Activated CD8-positive, alpha-beta memory T cell treated with anti-CD3 and anti-CD28 coated beads, Interleukin-2, amount 10 ng/mL, durations not matched to agents 7 days and 5 days (primary cell): ENCODE measurements around the gene CARTPT. TPM values are rescaled to one million over a fixed set of nuclear protein-coding genes. Genes with fewer than 3 reads are reported as not detected.

Experiments
- ATAC-seq: fragments of 150-1000 bp; cut with Tn5 transposase; one replicate; pipeline ENCODE4 v1.10.0; 2021; ENCODE audit warnings: moderate library complexity
- CTCF ChIA-PET: fragments of 350-600 bp; sonication (Branson Sonifier 250); formaldehyde crosslinking; loops from one replicate; lab custom pipeline; 2021; ENCODE audit warnings: antibody characterized with exemption; lab: Charles Lee
- DNase-seq: peaks from one replicate; pipeline ENCODE4 v3.0.0-alpha.2; 2020
- H3K27ac Mint-ChIP-seq: one replicate; pipeline ENCODE4 v1.8.0; 2021; ENCODE audit warnings: mild to moderate bottlenecking, mixed read lengths
- H3K27me3 Mint-ChIP-seq: one replicate; pipeline ENCODE4 v1.8.0; 2021; ENCODE audit warnings: mixed read lengths
- H3K36me3 Mint-ChIP-seq: one replicate; pipeline ENCODE4 v1.8.0; 2021; ENCODE audit warnings: mild to moderate bottlenecking, mixed read lengths
- H3K4me1 Mint-ChIP-seq: one replicate; pipeline ENCODE4 v1.8.0; 2021; ENCODE audit warnings: mixed read lengths
- H3K4me3 Mint-ChIP-seq: one replicate; pipeline ENCODE4 v1.8.0; 2021; ENCODE audit warnings: mild to moderate bottlenecking, moderate library complexity, mixed read lengths
- H3K9me3 Mint-ChIP-seq: one replicate; pipeline ENCODE4 v1.8.0; 2022; ENCODE audit warnings: low read depth, mixed read lengths
- total RNA-seq, 2 experiments: library from RNA; stranded (reverse); gene quantifications; one replicate each; pipeline ENCODE4 v1.2.3, GENCODE V29; 2021

The CARTPT gene
- total RNA-seq, result not detected

DNA sequence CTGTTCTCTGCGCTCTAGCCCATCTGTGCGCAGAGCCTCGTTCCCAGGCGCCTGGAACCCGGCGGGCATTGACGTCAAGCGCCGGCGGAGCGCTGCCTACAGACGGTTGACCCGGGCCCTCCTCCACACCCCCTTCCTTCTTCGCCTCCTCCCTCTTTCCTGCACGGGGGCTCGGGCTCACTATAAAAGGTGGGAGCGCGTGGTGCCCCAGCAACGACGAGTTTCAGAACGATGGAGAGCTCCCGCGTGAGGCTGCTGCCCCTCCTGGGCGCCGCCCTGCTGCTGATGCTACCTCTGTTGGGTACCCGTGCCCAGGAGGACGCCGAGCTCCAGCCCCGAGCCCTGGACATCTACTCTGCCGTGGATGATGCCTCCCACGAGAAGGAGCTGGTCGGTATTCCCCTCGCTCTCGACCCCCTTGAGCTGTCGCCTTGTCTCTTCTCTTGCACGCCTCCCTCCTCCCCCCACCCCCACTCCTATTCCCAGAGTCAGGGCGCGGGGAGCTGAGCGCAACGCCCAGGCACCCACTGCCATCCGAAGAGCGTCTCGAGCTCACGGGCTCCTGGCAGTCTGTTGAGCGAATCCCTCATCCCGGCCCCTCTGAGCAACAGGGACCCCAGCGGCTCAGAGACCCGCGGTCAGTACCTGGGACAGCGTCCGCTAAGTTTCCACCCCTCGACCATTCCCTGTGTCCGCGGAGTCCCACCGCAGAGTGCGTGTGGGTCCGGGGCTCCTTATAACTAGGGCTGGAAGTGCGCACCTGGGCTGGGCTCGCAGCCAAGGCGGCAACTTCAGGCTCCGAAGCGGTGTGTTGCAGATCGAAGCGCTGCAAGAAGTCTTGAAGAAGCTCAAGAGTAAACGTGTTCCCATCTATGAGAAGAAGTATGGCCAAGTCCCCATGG is at the start of gene CARTPT:
Gene CARTPT, plus strand, starts transcription at position 213 of the 902 bp plus-strand sequence. Its CDS starts 19 bp downstream, at position 232.
- CTCF ChIA-PET, result no interaction called here
- peaks cover 76% of the 10 kb centered on the region for H3K27me3 Mint-ChIP-seq

DNA sequence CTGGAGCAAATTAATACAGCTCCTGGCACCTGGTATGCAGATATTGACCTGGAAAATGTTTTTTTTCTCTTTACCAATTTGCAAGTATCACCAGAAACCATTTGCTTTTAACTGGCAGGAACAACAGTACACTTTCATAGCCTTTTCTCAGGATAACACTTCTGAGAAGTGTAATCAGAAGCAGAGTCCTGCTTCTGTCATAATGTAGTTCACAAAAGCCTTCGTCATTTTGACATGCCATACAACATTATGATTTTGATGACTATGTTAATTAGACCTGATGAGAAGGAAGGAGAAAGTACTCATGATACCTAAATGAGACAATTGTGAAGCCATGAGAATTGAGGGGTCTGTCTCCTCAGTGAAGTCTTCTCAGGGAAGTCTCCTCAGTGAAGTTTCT is 41.1 kb upstream of the CARTPT start:
- H3K27ac Mint-ChIP-seq, result no peak overlapping the region
- H3K4me1 Mint-ChIP-seq, result peaks cover 4% of the 10 kb centered on the region
- no peak overlapping the region for H3K4me3 Mint-ChIP-seq
- no peak for ATAC-seq
- no peaks in the 10 kb centered on the region for H3K36me3 Mint-ChIP-seq
- CTCF ChIA-PET, result no interaction called here
- DNase-seq, result no peak
- H3K27me3 Mint-ChIP-seq, result peaks cover 57% of the 10 kb centered on the region
- no peaks in the 10 kb centered on the region for H3K9me3 Mint-ChIP-seq

More for the DNA sequence above, at the start of gene CARTPT:
- Mint-ChIP-seq H3K4me1 (no peaks in the 10 kb centered on the region), H3K27ac (no peak within 1 kb of the TSS), H3K9me3 (no peaks in the 10 kb centered on the region), H3K36me3 (no peaks in the 10 kb centered on the region), H3K4me3 (no peak within 1 kb of the TSS)
- DNase-seq (no peak), ATAC-seq (peak; percentile 12)

DNA sequence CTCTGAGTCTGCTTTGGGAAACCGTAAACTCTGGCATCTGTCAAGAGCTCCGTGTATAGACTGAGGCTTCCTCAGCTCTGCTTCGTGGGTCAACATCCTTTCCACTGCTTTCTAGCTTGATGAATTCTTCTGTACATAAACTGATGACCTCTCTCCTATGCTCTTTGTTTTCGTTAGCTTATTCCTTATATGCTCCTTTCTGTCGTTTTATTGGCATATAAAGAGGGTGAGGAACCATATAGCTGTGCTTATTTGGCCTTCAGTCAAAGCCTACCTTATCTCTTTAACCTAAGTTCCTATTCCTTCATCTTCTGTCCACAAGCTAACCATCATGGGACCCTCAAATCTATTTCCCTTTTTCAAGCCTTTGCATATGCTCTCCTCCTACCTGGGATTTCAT is 39.4 kb upstream of the CARTPT start:
- CTCF ChIA-PET, result no interaction called here

DNA sequence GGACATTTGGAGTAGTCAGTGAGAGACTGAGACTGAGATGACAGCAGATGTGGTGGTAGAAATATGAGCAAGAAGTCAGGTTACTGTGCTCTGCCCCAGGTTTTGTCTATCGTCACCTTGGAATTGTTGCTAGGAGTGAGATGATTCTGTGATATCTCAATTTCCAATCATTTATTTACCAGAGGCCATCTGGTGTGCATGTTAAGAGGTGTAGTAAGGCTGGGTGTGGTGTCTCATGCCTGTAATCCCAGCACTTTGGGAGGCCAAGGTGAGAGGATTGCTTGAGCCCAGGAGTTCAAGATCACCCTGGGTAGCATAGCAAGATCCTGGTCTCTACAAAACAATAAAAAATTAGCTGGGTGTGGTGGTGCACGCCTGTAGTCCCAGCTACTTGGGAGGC is 38.6 kb upstream of the CARTPT start:
- DNase-seq (no peak), ATAC-seq (no peak)
- Mint-ChIP-seq H3K4me1 (peaks cover 4% of the 10 kb centered on the region), H3K9me3 (no peaks in the 10 kb centered on the region), H3K27me3 (peaks cover 46% of the 10 kb centered on the region), H3K27ac (no peak overlapping the region), H3K36me3 (no peaks in the 10 kb centered on the region), H3K4me3 (no peak overlapping the region)
- CTCF ChIA-PET, result no interaction called here

More for the DNA sequence above, 39.4 kb upstream of the CARTPT start:
- Mint-ChIP-seq H3K4me1 (peaks cover 4% of the 10 kb centered on the region), H3K4me3 (no peak overlapping the region), H3K27ac (no peak overlapping the region), H3K36me3 (no peaks in the 10 kb centered on the region), H3K27me3 (peaks cover 44% of the 10 kb centered on the region), H3K9me3 (no peaks in the 10 kb centered on the region)
- DNase-seq (no peak), ATAC-seq (no peak)

DNA sequence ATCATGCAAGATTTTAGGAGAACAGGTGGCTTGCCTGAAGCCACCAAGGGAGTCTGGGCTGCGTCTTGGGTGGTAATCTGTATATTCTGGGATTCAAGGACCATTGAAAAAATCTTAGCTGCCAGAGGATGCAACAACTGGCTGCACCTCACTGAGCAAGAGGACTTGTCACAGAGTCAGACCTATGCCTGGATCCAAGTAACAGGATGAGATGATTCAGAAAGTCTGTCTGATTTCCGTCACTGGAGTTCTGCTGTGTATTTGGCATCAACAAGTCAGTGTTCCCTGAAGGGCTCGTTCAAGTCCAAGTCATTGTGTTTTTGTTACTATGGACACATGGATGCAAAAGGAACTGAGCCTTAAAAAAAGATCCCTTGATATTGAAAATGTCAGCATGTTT is 37.8 kb upstream of the CARTPT start:
- peaks cover 45% of the 10 kb centered on the region for H3K27me3 Mint-ChIP-seq
- no peak overlapping the region for H3K4me3 Mint-ChIP-seq
- H3K27ac Mint-ChIP-seq, result no peak overlapping the region
- no peaks in the 10 kb centered on the region for H3K9me3 Mint-ChIP-seq
- ATAC-seq (no peak), DNase-seq (no peak)
- no peaks in the 10 kb centered on the region for H3K36me3 Mint-ChIP-seq
- CTCF ChIA-PET, result no interaction called here
- peaks cover 4% of the 10 kb centered on the region for H3K4me1 Mint-ChIP-seq

DNA sequence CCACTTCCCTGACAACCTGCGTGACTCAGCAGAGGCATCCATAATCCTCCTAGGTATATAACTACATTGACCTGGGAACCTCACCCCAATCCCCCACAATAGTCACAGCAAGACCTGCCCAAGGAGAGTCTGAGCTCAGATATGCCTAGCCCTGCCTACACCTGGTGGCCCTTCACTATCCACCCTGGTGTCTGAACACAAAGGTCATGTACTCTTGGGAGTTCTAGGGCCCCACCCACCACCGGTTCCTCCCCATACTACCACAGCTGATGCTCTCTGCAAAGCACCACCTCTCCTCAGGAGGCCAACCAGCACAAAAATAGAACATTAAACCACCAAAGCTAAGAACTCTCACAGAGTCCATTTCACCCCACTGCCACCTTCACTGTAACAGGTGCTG is 34.8 kb upstream of the CARTPT start:
- Mint-ChIP-seq H3K27ac (no peak overlapping the region), H3K4me1 (no peaks in the 10 kb centered on the region), H3K36me3 (no peaks in the 10 kb centered on the region), H3K9me3 (no peaks in the 10 kb centered on the region), H3K27me3 (peaks cover 59% of the 10 kb centered on the region), H3K4me3 (no peak overlapping the region)
- DNase-seq (no peak), ATAC-seq (no peak)
- CTCF ChIA-PET, result no interaction called here

DNA sequence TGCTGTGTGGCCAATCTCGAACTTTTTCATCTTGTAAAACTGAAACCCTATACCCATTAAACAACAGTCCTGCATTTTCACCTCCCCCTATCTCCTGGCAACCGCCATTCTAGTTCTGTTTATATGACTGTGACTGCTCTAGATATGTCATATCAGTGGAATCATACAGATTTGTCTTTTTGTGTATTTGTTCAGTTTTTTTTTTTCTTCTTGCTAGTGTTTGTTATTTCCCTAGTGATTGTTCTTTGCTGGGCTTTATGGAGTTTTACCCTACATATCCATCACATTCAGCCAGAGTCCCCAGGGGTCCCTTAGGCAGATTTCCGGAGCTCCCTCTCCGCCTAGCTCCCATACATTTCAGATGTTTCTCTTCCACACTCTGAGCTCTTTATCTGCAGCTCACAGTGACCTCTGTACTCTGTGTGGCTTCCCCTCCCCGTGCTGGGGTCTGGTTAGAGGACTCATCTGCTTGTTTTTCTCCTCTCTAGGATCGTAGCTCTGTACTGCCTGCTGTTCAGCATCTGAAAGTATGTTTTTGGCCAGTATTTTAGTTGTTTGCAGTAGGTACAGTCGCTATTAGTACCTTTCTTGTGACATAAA is 25.1 kb upstream of the CARTPT start:
- Mint-ChIP-seq H3K36me3 (peaks cover 4% of the 10 kb centered on the region), H3K27me3 (peaks cover 37% of the 10 kb centered on the region), H3K4me3 (no peak overlapping the region), H3K4me1 (peaks cover 5% of the 10 kb centered on the region), H3K27ac (no peak overlapping the region), H3K9me3 (peaks cover 3% of the 10 kb centered on the region)
- CTCF ChIA-PET, result no interaction called here
- DNase-seq (no peak), ATAC-seq (no peak)

DNA sequence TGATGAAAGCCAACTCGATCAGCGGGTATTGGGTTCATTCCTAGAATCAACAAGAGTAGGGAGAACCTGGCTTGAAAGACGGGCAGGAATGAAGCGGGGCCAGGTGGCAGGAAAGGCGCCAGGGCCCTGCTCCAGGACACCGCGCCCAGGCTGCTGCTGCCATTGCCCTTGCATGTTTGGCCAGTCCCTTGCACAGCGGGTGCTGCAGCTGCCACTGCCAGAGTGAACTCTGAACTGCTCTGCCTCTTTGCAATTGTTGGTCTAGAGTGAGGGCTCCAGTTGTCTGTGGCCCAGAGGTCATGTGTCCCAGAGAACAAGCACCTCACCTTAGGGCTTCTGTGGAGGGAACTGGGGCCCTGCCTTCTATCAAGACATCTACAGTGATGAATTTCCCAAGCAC is 24.0 kb upstream of the CARTPT start:
- H3K27me3 Mint-ChIP-seq, result peaks cover 30% of the 10 kb centered on the region
- H3K9me3 Mint-ChIP-seq, result peaks cover 3% of the 10 kb centered on the region
- peaks cover 4% of the 10 kb centered on the region for H3K36me3 Mint-ChIP-seq
- CTCF ChIA-PET, result no interaction called here
- peaks cover 5% of the 10 kb centered on the region for H3K4me1 Mint-ChIP-seq
- no peak overlapping the region for H3K27ac Mint-ChIP-seq
- no peak overlapping the region for H3K4me3 Mint-ChIP-seq
- ATAC-seq (no peak), DNase-seq (no peak)

DNA sequence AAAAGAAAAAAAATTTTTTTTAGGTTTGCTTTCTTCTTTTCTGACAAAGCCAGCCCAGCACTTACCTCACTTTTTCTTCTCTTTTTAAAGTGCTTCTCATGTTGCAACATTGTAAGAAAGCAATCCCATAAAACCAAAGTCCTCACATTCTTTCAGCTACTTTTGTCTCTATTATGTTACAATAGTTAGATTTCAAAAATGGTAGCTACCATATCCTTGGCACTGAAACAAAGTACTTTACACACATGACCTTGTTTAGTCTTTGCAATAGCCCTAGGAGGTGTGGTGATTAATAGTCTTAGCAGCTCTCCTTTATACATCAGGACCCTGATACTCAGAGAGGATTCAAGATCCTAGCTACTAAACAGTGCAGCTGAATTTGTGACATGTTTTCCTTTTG is 23.5 kb upstream of the CARTPT start:
- no peak for ATAC-seq
- H3K4me3 Mint-ChIP-seq, result no peak overlapping the region
- DNase-seq, result no peak
- H3K36me3 Mint-ChIP-seq, result peaks cover 4% of the 10 kb centered on the region
- H3K27ac Mint-ChIP-seq, result no peak overlapping the region
- H3K4me1 Mint-ChIP-seq, result peaks cover 5% of the 10 kb centered on the region
- H3K27me3 Mint-ChIP-seq, result peaks cover 31% of the 10 kb centered on the region
- H3K9me3 Mint-ChIP-seq, result peaks cover 3% of the 10 kb centered on the region
- CTCF ChIA-PET, result no interaction called here

DNA sequence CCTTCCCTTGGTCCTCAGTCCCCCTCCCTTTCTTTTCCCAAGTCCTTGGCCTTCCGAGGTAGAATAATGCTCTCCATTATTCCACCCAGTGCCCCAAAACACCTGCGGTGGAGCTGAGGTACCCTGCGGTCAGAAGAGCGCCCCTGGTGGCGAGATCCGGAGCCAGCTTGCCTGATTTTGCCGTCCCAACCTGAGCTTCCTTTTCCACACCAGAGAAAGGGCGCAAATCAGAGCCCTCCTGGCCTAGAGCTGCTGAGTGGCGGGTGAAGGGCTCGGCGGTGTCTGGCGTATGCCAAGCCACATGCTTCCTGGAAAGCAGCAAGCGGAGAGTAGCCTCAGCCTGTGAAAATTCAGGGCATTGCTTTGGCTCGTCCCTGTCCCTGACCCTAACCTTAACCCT is 21.1 kb upstream of the CARTPT start:
- CTCF ChIA-PET, result no interaction called here
- H3K4me3 Mint-ChIP-seq, result no peak overlapping the region
- peaks cover 25% of the 10 kb centered on the region for H3K27me3 Mint-ChIP-seq
- peaks cover 3% of the 10 kb centered on the region for H3K9me3 Mint-ChIP-seq
- peaks cover 4% of the 10 kb centered on the region for H3K36me3 Mint-ChIP-seq
- DNase-seq, result no peak
- H3K4me1 Mint-ChIP-seq, result peaks cover 5% of the 10 kb centered on the region
- H3K27ac Mint-ChIP-seq, result no peak overlapping the region
- ATAC-seq, result no peak

DNA sequence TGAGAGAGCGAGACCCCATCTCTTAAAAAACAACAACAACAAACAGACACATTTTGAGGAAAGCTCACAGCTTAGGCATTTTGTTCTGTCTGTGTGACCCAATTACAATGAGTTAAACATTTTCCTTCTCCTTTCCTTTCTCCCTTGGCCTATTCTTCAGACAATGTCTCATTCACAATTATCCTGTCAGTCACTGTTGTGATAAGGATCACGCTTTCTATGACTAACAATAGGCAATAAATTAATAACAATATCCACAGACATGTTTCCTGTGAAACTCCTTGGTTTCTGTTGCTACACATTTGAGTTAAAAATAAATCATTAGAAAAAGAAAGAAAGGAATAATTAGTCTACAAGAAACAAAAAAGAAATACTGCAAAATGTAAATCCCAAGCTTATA is 19.8 kb upstream of the CARTPT start:
- Mint-ChIP-seq H3K4me3 (no peak overlapping the region), H3K36me3 (peaks cover 4% of the 10 kb centered on the region), H3K4me1 (peaks cover 5% of the 10 kb centered on the region), H3K27ac (no peak overlapping the region), H3K27me3 (peaks cover 19% of the 10 kb centered on the region), H3K9me3 (peaks cover 3% of the 10 kb centered on the region)
- CTCF ChIA-PET, result no interaction called here
- DNase-seq (no peak), ATAC-seq (no peak)

DNA sequence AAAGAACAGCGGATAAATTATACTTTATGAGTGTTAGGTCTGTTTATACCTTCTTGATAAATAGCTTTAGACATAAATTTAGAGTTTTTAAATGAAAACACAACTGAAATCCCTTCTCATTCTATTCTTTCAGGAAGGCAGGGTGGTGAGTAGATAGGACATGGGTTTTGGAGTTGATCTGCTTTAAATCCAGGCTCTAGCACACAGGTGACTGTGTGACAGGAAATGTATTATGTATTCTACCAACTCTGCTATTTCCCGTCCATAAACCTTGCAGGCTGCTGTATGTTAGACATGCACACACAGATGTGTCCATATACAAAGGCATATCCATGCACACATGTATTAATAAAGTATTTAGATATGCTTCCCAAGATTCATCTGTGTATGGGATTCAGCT is 19.3 kb upstream of the CARTPT start:
- Mint-ChIP-seq H3K27me3 (peaks cover 19% of the 10 kb centered on the region), H3K4me1 (peaks cover 5% of the 10 kb centered on the region), H3K9me3 (peaks cover 3% of the 10 kb centered on the region), H3K4me3 (no peak overlapping the region), H3K36me3 (peaks cover 4% of the 10 kb centered on the region), H3K27ac (no peak overlapping the region)
- no peak for ATAC-seq
- CTCF ChIA-PET, result no interaction called here
- no peak for DNase-seq

DNA sequence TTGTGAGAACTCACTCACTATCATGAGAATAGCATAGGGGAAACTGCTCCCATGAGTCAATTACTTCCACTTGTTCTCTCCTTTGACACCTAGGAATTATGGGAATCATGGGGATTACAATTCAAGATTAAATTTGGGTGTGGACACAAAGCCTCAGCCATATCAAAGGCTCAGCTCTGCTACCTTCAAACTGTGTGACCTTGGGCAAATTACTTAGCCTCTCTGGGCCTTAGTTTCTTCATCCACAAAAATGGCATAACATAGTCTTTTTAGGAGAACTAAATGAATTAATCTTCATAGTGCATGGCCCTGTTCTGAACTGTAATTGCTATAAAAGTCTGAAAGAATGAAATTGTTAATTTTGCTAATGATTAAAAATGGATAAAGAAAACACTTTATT is 18.3 kb upstream of the CARTPT start:
- Mint-ChIP-seq H3K4me1 (peaks cover 5% of the 10 kb centered on the region), H3K36me3 (peaks cover 4% of the 10 kb centered on the region), H3K27me3 (peaks cover 14% of the 10 kb centered on the region), H3K4me3 (no peak overlapping the region), H3K9me3 (peaks cover 3% of the 10 kb centered on the region), H3K27ac (no peak overlapping the region)
- ATAC-seq, result no peak
- CTCF ChIA-PET, result no interaction called here
- no peak for DNase-seq

DNA sequence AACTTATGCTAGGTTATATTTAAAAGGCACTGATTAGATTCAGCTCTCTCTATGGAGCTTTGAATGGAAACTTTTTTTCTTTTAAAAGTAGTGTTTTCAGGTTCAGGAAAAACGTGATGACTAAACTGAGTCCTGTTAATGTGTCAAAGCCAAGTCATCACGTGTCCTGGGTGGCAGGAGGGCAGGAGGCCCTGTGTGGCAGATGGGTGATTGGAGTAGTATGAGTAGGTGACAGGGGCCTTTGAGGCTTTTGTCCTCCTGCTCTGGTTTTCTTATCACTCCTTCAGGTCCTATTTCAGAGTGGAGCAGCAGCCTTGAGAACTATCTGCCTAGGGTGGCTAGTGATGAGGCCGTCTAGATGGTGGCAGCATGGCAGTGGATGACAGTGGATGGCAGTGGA is 17.7 kb upstream of the CARTPT start:
- Mint-ChIP-seq H3K4me1 (peaks cover 5% of the 10 kb centered on the region), H3K27me3 (peaks cover 18% of the 10 kb centered on the region), H3K27ac (no peak overlapping the region), H3K4me3 (no peak overlapping the region), H3K9me3 (peaks cover 3% of the 10 kb centered on the region), H3K36me3 (peaks cover 4% of the 10 kb centered on the region)
- no peak for ATAC-seq
- DNase-seq, result no peak
- CTCF ChIA-PET, result no interaction called here
